Loucy (cell line): Measurements from ENCODE around the gene PARD6G.

Experiments
- CTCF ChIP-seq: fragments of 200-600 bp; sonication (generic); conservative IDR thresholded peaks from 2 replicates; pipeline ENCODE4 v1.5.1; 2014; ENCODE audit warnings: mild to moderate bottlenecking, antibody characterized with exemption, low read length
- EZH2phosphoT487 ChIP-seq: fragments of 200-600 bp; IDR thresholded peaks from 2 replicates; pipeline ENCODE4 v1.6.1; 2018; ENCODE audit warnings: antibody characterized with exemption, mild to moderate bottlenecking, moderate library complexity, borderline replicate concordance

- no peak for TF ChIP-seq CTCF
- TF ChIP-seq EZH2phosphoT487 = no peak
Measured at GRCh38 chr18:80137137-80137536, 110.2 kb downstream of the PARD6G start.
